Ovary (tissue), 9 donors: Measurements from ENCODE around the gene PHACTR1. TPM values are rescaled to one million over a fixed set of nuclear protein-coding genes. Genes with fewer than 3 reads are reported as not detected.

Experiments used
- DNase-seq, 5 donors: peaks; one replicate each; pipeline ENCODE4 v3.0.0-alpha.2; 2019 to 2020
- H3K27ac ChIP-seq, 2 donors: fragments of 200-600 bp; one replicate each; pipeline versions ENCODE4 v1.5.1 to v1.8.0; 2019 to 2022
- H3K27me3 ChIP-seq: fragments of 200-600 bp; one replicate; pipeline ENCODE4 v1.8.0; 2022
- H3K36me3 ChIP-seq: fragments of 200-600 bp; sonication (generic); one replicate; pipeline ENCODE4 v1.5.1; 2019
- H3K4me1 ChIP-seq: one replicate; pipeline ENCODE4 v1.8.1; 2013; ENCODE audit warnings: mild to moderate bottlenecking, moderate library complexity; ENCODE audit not compliant: insufficient read depth
- H3K4me3 ChIP-seq: fragments of 200-600 bp; sonication (generic); one replicate; pipeline ENCODE4 v1.5.1; 2017
- H3K9me3 ChIP-seq, 2 donors: fragments of 200-600 bp in 1 of 2; sonication (generic) in 1 of 2; one replicate each; pipeline versions ENCODE4 v1.5.1 to v1.8.1; 2013 to 2019; ENCODE audit warnings: mild to moderate bottlenecking in 1 of 2, moderate library complexity in 1 of 2
- EP300 ChIP-seq: sonication (generic); formaldehyde crosslinking; IDR thresholded peaks from one replicate; pipeline ENCODE4 v1.6.1; 2017; ENCODE audit warnings: antibody characterized with exemption
- POLR2A ChIP-seq: fragments of 450-650 bp; IDR thresholded peaks from one replicate; pipeline ENCODE4 v1.6.1; 2017; ENCODE audit warnings: antibody characterized with exemption, mild to moderate bottlenecking, moderate library complexity
- WGBS, 3 donors: extraction: QIAGEN DNeasy Blood & Tissue Kit in 1 of 3; methylation state at CpG; one replicate each; pipeline versions ENCODE4 v1.1.5 to v1.1.7; 2013 to 2017; 5-methylcytosine and 5-hydroxymethylcytosine counted together
- intact Hi-C, 4 donors: fragments of 100-400 bp; cut with DNase I; formaldehyde crosslinking; loops; one replicate each; pipeline versions ENCODE4 v1.11.0 to v1.15.1; 2022 to 2023
- polyA plus RNA-seq, 2 donors: library from polyadenylated mRNA; stranded (reverse); fragments of 200-250 nt in 1 of 2; fragments of 350-450 nt in 1 of 2; fragmentation: Illumina TruSeq in 1 of 2; extraction: RNeasy Lipid Tissue Mini Kit (QIAGEN cat#74804) in 1 of 2; gene quantifications; one replicate each; pipeline ENCODE4 v1.2.3, GENCODE V29; 2013 to 2014
- total RNA-seq, 7 donors: library from RNA; depleted of rRNA in 2 of 7; stranded (reverse); fragments of >200 nt in 2 of 7; fragmentation: NEBNext Ultra II Directional in 3 of 7; extraction: Animal tissue kit (Norgen Biotek cat#: 25700) in 3 of 7; gene quantifications; one replicate each; pipeline versions ENCODE4 v1.1.0 to v1.2.4, GENCODE V29; 2016 to 2023
- TF ChIP-seq, protein P1 (sequence below), 3 donors: fragments of 450-650 bp in 2 of 3; fragments of 200-600 bp in 1 of 3; IDR thresholded peaks; one replicate each; pipeline versions ENCODE4 v1.5.1 to v1.8.0; 2016 to 2022; ENCODE audit warnings: antibody characterized with exemption in 3 of 3, mild to moderate bottlenecking in 1 of 3
- donor health status: DM: no; HTN: no; CAD: no; lungs with moderate emphysema.
- donor health status: DM: no; HTN: no; CAD: no.
- donor health status: Bipolar disorder and iron deficiency.
- donor health status: DM: yes; HTN: yes; CAD: no.
- donor health status: DM: no; HTN: no; CAD: no.
- donor health status: DM: yes; HTN: yes; CAD: no.

The PHACTR1 gene
- total and polyA plus RNA-seq, 9 donors: 0.48 to 10.9 (median 3.7) TPM

DNA sequence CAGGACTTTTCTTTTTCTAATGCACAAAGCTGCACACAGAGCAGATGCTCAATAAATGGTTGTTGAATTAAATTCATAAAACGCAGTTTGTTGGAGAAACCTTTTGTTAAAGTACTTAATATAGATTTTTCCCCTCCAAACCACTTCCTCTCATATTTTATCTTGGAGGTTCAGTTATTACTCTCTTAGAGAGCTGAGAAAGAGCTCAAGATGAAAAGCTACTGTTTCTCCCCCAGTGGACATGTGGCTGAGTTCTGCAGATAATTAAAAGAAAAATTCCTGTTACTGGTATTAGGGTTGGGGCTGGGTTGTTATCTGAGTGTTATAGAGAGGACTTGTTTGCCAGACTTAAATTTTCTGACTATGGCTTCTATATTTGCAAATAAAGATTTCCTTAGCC lies 317.7 kb downstream of the PHACTR1 start:
- no peak overlapping the region for H3K4me3 ChIP-seq
- intact Hi-C loops: no loop called here
- no peak for DNase-seq
- no peak overlapping the region for H3K27ac ChIP-seq
- H3K4me1 ChIP-seq: no peaks in the 10 kb centered on the region
- TF ChIP-seq, protein P1, sequence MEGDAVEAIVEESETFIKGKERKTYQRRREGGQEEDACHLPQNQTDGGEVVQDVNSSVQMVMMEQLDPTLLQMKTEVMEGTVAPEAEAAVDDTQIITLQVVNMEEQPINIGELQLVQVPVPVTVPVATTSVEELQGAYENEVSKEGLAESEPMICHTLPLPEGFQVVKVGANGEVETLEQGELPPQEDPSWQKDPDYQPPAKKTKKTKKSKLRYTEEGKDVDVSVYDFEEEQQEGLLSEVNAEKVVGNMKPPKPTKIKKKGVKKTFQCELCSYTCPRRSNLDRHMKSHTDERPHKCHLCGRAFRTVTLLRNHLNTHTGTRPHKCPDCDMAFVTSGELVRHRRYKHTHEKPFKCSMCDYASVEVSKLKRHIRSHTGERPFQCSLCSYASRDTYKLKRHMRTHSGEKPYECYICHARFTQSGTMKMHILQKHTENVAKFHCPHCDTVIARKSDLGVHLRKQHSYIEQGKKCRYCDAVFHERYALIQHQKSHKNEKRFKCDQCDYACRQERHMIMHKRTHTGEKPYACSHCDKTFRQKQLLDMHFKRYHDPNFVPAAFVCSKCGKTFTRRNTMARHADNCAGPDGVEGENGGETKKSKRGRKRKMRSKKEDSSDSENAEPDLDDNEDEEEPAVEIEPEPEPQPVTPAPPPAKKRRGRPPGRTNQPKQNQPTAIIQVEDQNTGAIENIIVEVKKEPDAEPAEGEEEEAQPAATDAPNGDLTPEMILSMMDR (IDR thresholded peaks at IDR 0.05): no peak
- no peak for TF ChIP-seq POLR2A
- WGBS, 3 donors: 0 to 53% (median 5%) methylated on average over 1 of the region's 1 CpG
- H3K9me3 ChIP-seq: no peaks in the 10 kb centered on the region
- no peaks in the 10 kb centered on the region for H3K27me3 ChIP-seq
- no peaks in the 10 kb centered on the region for H3K36me3 ChIP-seq

DNA sequence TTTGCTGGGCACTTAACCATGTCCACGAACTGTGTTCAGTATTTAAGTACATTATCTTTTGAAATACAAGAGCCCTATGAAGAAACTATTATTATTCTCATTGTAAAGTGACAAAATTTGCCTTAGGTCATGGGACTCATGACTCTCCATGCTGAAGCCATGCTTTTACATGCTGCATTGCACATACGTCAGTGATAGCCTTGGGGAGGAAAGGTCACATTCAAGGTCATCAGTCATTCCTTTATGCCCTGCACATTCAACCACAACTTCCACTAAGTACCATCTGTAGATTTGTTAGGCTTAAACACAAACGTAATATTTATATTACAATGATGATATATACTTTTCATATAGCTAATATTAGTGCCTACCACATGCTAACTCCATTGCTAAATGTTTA lies 319.0 kb downstream of the PHACTR1 start:
- TF ChIP-seq EP300 (no peak), POLR2A (no peak)
- TF ChIP-seq, protein P1 (IDR thresholded peaks at IDR 0.05): no peak
- Histone ChIP-seq H3K9me3 (no peaks in the 10 kb centered on the region), H3K36me3 (no peaks in the 10 kb centered on the region), H3K4me3 (no peak overlapping the region), H3K27me3 (no peaks in the 10 kb centered on the region), H3K27ac (no peak overlapping the region), H3K4me1 (no peaks in the 10 kb centered on the region)
- WGBS, 3 donors: 73 to 80% (median 73%) methylated on average over 3 of the region's 3 CpGs
- intact Hi-C loops: no loop called here
- no peak for DNase-seq

DNA sequence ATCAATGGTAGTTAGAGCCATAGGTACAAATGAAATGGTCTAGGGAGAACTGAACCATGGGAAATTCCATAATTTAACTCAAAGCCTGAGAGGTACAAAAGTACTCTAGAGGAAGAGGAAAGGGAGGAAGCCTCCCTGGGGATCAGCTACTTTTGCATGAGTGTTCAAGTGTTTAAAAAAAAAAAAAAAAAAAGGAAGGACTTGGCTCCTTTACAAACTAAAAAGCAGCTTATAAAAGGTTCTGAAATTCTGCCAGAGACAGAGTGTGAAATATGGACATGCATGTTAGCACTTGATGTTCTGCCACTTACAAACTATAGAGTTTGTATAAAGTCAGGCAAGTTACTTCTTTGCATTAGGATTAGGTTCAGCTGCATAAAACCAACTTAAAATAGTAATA lies 321.7 kb downstream of the PHACTR1 start:
- intact Hi-C loops: no loop called here
- no peaks in the 10 kb centered on the region for H3K27me3 ChIP-seq
- H3K9me3 ChIP-seq: no peaks in the 10 kb centered on the region
- no peak for TF ChIP-seq POLR2A
- TF ChIP-seq, protein P1 (IDR thresholded peaks at IDR 0.05): no peak
- H3K4me3 ChIP-seq: no peak overlapping the region
- no peak for DNase-seq
- no peaks in the 10 kb centered on the region for H3K4me1 ChIP-seq
- H3K27ac ChIP-seq: no peak overlapping the region
- H3K36me3 ChIP-seq: no peaks in the 10 kb centered on the region

DNA sequence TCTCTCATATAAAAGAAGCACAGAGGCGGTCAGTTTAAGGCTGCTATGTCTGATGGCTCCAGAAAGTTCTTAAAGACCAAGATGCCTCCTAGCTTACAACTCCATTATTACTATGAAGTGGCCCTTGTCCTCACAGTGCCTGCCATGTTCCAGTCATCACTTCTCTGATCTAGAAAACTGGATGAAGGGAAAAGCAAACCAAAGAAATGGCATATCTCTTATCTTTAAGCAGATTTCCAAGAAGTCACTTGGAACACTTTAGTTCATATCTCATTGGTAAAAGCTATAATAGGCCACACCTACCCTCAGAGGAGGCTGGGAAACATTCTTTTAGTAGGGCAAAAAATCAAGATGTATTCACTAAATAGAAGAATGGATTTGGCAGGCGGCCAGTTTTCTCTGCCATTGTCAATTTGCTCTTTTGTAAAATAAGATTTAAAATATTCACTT lies 322.2 kb downstream of the PHACTR1 start:
- no peak for DNase-seq
- Histone ChIP-seq H3K4me1 (no peaks in the 10 kb centered on the region), H3K27ac (no peak overlapping the region), H3K9me3 (no peaks in the 10 kb centered on the region), H3K4me3 (no peak overlapping the region), H3K27me3 (no peaks in the 10 kb centered on the region), H3K36me3 (no peaks in the 10 kb centered on the region)
- intact Hi-C loops: no loop called here
- 71 to 84% (median 83%) methylated on average over 2 of the region's 2 CpGs for WGBS, 3 donors
- TF ChIP-seq POLR2A (no peak), EP300 (no peak)
- TF ChIP-seq, protein P1 (IDR thresholded peaks at IDR 0.05): no peak

DNA sequence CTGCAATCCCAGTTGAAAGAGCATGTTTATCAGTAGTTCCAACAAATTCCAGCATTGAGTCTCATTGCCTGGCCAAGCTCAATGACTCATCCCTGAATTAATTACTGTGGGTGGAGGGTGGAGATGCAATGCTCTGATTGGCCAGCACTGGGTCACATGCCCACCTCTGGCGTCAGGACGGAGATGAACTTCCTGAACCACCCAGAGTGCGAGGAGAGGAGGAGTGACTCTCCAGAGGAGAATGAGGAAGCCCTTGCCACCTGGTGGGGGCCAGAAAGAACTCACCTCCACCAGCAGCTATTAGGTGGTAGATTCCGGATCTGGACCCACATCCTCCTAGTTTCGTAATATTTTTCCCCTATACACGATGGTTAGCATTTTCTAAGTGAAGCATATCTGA lies 327.8 kb downstream of the PHACTR1 start:
- Histone ChIP-seq H3K27me3 (no peaks in the 10 kb centered on the region), H3K4me1 (no peaks in the 10 kb centered on the region), H3K27ac (no peak overlapping the region), H3K9me3 (no peaks in the 10 kb centered on the region), H3K4me3 (no peak overlapping the region), H3K36me3 (no peaks in the 10 kb centered on the region)
- DNase-seq: no peak
- TF ChIP-seq, protein P1 (IDR thresholded peaks at IDR 0.05): no peak
- no peak for TF ChIP-seq EP300
- no peak for TF ChIP-seq POLR2A
- 85 to 89% (median 88%) methylated on average over 6 of the region's 6 CpGs for WGBS, 3 donors
- intact Hi-C loops: no loop called here
